HG02571 (cell line): ENCODE results near the gene IFT27.

ENCODE experiments used
- ATAC-seq: cut with Tn5 transposase; IDR thresholded peaks from one replicate; pipeline ENCODE4 v1.9.1; 2021; ENCODE audit warnings: mild to moderate bottlenecking, moderate library complexity; ENCODE audit not compliant: unreplicated experiment

Gene IFT27

DNA sequence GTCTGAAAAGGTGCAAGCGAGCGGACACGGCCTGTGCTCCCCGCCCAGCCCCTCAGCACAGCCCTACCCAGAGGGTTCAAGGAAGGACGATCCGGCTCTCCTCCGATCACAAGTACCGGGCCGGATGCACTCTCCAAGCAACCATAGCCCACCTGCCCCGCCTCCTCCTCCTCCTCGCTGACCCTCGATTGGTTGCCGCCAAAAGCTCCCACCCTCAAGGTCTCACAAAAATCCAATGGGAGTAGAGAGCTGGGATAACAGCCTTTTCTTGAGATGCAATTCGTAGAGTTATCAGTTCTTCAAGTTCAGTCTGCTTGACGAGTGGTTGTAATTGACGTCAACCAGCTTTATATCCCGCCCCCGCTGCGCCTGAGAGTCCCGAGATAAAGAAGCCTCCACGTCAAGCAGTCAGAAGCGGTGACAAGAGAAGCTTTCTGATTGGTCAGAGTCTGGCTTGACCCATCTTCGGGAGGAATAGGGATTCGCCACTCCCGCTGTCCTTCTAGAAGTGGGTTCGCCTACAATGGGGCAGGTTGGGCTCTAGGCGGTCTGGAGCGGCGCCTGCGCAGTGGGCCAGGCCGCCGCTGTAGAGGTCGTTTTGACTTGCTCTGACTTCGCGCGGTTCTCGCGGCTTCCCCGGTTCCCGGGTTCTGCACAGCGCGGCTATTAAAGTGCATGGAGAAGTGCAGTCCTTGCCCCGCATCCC is at the start of gene IFT27:
Gene IFT27, minus strand, starts transcription at position 156 of the 706 bp plus-strand sequence. CDS start 412 bp downstream, outside the sequence.
- ATAC-seq, result peak; percentile 86

GRCh38 chr22:36824655-36825054 is 48.7 kb upstream of the IFT27 start:
- no peak for ATAC-seq

GRCh38 chr22:36823186-36823839 is 47.4 kb upstream of the IFT27 start:
- ATAC-seq, result no peak

- ATAC-seq, result no peak
Observed at GRCh38 chr22:36822581-36822980, 46.7 kb upstream of the IFT27 start.

DNA sequence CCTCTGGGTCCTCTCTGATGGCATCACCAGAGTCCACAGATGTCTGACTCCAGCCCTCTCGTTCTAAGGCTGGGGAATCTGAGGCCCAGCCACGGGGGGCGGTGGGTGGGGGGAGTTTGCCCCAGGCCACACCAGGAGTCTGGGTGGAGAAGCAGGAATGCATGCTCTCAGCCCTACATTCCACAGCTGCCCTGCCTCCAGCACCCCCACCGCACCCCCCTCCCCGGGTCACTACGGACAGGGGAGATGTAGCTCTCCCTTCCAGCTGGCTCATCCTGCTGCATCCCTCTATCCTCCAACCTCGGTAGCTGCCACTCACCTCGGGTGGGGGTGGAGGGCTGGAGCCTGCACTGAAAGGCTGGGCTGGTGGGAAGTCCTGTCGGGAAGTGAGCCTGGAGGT is 43.2 kb upstream of the IFT27 start:
- no peak for ATAC-seq

GRCh38 chr22:36818010-36818642 is 42.2 kb upstream of the IFT27 start:
- ATAC-seq, result no peak

- no peak for ATAC-seq
Observed at GRCh38 chr22:36817525-36817848, 41.6 kb upstream of the IFT27 start.

DNA sequence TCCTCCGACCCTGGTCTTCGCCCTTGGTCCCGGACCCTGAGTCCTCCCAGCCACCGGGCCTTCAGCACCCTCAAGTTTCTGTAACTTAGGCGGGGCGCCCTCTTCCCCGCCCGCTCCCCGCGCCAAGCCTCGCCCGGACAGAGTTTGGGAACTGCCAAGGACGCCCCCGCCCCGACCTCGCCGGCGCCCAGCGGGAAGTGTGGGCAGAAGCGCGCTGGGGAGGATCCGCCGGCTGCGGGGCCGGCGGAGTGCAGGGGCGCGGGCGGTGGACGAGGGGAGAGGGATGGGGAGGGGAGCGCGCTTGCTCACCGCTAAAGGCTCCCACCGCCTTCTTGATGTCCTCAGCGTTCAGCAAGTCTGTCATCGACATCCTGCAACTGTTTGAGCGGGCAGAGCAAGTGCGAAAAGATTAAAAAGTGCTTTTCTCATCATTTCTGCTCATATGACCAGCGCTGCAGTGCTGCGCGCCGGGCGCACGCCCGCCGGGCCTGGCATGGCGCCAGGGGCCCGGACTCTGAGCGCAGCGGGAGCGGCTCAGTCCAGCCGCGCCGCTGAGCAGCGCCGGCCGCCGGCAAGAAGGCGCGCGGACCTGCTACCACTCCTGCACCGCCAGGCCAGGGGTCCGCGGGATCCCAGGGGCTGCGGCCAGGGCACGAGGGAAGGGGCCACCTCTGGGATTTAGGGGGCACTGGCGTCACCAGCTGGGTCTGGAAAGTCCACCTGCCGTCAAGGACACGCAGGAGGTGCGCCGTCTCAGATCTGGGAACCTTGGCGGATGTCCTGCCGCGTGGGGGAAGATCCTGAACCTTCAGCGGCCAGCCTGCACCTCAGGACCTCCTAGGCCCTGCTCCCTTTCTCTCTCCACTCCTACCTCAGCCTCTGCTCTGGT is 41.0 kb upstream of the IFT27 start, which contains the start of gene PVALB:
Gene PVALB, minus strand, starts transcription at position 400 of the 889 bp plus-strand sequence. Its CDS starts 30 bp downstream, at position 370.
- ATAC-seq, result no peak

- ATAC-seq, result no peak
Observed at GRCh38 chr22:36816339-36816635, 40.4 kb upstream of the IFT27 start.

DNA sequence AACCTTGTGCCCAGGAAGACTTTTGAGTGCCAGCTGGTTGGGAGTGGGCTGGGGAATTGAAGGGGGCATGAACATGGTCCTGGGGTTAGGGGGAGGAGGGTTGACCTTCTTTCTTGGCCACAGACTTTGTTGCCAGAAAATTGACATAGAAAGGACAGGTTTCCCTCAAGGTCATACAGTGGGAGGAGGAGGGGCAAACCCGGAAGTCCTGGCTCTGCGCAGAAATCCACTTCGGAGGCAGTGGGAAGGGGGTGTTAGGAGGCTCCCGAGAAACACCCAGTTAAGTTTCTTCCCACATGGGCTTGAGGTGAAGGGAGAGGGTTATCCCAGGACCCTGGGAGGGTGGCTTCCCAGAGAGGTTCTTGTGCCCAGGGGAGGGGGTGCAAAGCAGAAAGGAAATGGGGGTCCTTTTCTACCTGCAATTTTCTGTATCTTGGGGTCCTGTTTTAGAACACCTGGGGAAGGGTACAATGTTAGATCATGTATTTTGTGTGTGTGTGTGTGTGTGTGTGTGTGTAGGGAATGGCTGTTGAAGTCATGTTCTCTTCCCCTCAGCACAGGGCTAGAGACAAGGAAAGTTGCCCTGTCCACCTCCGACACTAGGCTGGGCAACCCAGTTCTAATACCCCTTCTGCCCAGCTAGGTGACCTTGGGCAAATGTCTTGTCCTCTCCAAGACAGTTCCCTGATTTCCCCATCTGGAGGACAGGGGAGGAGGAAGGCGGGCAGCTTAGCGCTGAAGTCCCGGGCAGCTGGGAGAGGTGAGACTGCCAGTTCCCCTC is 39.8 kb upstream of the IFT27 start:
- no peak for ATAC-seq

- ATAC-seq, result no peak
Observed at GRCh38 chr22:36814801-36815200, 38.9 kb upstream of the IFT27 start.

GRCh38 chr22:36811094-36811800 is 35.3 kb upstream of the IFT27 start:
- no peak for ATAC-seq

DNA sequence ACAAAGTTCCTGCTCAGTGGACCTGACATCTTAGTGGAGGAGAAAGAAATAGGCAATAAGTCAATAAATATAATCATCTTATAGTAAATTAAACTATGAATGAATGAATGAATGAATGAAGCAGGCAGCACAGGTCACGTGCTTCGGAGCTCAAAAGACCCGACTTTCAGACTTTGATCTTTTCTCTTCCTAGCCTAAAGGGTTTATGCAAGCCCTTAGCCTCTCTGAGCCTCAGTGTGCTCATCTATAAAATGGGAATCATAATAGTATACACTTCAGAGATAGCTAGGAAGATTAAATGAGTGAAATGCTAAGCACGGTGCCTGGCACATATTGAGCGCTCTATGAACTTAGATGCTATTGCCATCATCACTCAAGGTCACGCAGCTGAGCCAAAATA is 33.4 kb upstream of the IFT27 start:
- no peak for ATAC-seq

DNA sequence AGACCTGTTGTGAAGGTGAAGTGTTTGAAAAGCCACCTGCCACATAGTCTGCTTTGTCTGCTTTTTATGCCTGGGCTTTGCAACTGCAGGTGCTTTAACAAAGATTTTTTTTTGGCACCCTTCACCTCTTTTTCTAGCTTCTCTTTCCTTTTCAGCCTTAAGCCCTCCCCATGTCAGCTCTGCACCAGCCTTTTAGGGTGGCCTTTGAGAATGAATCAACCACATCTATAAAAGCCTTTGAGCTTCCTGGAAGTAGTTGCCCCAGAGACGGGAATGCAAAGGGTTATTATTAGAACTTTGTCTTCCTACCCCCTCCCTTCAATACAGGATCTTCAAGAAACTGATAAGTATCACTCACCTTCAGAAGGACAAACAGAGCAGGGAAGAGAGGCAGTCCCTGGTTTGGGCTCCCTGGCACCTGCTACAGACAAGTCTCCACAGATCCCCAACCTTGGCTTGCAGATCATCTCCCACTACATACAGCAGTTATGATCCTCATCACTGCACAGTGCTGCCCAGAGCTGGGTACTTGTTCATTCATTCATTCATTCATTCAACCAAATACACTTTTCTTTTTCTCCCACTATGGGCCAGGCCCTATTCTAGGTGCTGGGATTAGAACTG is 32.9 kb upstream of the IFT27 start:
- no peak for ATAC-seq

DNA sequence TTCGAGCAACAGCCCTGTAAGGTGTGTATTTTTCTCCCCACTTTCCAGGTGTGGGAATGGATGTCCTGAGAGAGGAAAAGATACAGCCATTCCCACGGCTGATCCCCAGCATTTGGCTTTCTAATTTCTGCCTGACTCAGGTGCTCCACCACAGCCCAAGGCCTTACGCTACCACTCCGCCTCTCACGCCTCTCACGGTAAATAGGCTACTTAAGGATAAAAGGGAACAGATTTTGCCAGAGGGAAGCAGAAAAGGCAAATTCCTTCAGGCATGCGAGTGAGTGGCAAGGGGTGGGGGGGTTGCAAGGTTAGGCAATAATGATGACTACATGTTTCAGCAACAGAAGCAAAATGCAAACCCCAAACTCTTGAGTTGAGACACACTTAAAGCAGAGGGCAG is 31.7 kb upstream of the IFT27 start:
- ATAC-seq, result no peak

- ATAC-seq, result no peak
Observed at GRCh38 chr22:36806835-36807234, 30.9 kb upstream of the IFT27 start.

DNA sequence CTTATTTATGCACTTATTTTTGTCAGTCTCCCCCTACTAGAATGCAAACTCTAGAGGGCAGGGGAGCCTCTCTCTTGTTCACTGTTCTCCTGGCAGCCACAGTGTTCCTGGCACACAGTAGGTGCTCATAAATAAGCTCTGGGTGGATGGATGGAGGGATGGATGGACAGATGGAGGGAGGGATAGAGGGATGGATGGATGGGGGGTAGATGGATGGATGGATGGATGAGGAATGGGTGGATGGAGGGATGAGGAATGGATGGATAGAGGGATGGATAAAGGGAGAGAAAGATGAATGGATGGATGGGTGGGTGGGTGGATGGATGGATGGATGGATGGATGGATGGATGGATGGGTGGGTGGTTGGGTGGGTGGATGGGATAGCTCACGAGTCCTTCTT is 27.4 kb upstream of the IFT27 start:
- no peak for ATAC-seq

- no peak for ATAC-seq
Observed at GRCh38 chr22:36798674-36799066, 22.8 kb upstream of the IFT27 start.

DNA sequence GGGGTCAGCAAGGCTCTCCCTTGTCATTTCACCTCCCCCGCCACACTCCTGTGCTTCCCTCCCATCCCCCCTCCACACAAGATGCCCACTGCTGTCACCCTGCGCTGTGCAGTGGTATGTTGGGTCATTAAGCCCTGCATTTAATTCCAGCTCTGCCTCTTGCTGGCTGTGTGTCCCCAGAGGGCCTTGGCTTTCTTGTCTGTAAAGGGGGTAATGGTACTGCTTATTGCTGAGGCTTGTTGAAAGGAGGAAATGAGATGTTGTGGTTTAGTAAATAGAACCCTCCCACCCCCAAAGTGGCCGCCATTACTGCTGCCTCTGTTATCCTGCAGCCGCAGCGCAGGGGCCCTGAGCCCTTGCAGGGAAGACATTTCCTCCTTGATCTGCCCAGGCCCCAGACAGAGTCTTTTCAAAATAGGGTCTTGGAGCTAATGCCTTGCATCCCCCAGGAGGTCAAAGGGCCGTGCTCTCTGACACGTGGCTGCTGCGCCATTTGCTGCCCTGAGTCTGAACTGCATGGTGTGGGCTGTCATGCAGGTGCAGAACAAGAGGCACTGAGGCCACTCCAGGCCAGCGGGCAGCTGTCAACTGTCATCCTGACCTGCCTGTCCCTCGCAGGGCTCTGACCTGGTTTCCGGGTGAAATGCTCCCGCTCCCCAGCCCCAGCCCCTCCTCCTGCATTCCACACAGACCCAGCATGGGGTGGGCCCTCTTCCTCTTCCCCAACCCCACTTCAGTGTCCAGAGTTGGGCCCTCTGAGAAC is 22.2 kb upstream of the IFT27 start:
- ATAC-seq, result no peak
